CD4-positive, alpha-beta T cell treated with Interferon alpha-2 for 1 hour (primary cell): Measurements from ENCODE around the gene WDR1.

Source experiments
- DNase-seq, 2 donors: peaks; one replicate each; pipeline ENCODE4 v3.0.0-alpha.2; 2020 to 2022

The WDR1 gene

GRCh38 chr4:10034612-10035104, 81.9 kb downstream of the WDR1 start:
- no peak for DNase-seq

DNA sequence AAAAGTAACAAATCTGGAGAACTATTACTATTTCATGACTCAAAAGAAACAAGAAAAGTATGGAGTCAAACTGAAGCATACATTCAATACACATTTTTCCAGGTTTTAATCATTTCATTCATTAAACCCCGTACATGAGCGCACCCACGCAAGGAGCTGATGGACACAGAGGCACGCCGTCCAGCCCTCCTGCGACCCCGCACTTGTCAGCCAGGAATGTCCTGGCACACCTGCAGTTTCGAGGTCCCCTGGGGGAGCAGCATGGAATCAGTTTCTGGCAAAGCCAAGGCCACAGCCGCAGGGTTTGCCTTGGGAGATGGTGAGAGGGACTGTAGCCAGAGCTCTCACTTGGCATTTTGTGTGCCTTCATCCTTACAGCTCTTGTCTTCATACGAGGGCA, 82.5 kb downstream of the WDR1 start:
- DNase-seq: no peak

DNA sequence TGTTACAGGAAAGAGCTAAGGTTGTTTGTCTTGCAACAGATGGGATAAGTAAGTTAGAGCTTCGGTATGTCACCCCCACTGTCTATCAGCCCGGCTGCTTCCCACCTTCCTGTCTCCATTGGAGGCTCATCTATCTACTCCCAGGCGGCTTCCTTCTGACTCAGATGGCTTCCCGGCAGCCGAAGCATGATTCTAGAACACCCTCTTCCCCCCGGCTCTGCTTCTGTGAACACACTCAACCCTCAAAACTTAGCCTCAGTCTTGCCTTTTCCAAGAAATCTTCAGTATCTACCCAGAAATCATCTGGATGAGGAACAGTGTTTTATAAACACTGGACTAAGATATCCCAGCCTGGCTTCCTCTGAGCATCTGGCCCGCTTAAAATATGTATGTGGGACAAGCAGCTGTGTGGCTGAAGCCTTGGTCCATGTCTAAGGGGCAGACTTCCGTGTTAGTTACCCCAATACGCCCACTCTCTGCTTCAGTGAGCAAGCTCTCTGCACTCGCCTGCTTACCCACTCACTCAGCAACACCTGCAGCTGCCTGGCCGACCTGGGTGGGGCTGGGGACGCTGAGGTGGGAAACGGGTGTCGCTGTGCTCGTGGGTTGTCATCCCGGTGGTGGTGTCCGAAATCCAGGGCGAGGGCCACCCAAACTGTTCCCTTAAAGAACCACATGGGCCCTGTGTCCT, 83.3 kb downstream of the WDR1 start:
- DNase-seq: peak in 1 of 2 donors; percentile 53

DNA sequence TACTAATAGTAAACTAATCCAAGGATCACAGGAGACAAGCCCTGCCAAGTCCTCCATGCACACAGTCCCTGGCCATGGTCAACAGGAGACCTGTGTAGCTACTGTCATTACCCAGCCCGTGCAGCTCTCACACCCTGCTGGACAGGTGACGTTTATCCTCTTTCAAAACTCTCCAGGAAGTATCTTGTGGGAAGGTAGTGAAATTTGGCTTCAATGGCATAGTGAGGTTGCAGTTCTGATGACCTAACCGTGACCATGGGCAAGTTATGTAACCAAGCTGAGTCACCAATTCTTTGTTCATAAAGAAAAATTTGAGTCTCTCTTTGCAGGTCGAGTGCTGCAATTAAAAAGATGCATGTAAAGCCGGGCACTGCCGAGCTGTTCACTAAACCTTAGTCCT, 84.0 kb downstream of the WDR1 start:
- DNase-seq: peak in 1 of 2 donors; percentile 41

- no peak for DNase-seq
Measured at GRCh38 chr4:10031668-10032590, 84.7 kb downstream of the WDR1 start.

DNA sequence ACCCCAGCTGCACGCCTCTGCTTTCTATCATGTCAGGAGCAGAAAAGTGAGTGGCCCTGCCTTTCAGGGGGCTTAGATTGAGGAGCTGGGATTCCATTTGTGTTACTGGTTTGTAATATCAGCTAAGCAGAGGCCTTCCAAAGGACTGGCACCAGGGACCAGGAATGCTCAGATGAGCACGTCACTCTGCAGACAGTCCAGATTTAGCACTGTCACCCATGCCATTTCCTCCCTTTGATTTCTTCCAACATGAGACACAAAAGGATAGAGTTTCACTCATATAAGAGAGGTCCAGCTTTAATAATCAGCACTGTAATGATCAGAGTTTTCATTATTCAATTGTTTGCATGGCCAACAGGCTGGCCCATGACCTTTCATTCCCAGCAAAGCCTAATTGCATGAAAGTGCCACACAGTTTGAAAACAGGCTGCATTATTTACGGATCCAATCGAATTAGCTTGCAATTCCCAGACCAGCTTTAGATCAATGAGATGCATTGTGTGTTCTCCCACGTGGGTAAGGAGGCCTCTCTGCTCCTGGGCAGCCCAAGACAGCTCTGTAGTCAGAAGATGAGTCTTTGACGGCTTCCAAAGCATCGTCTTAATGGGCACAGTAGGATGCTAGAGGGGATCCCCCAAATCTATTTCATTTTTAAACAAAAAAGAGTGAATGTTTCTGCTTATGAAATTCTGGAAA, 85.5 kb downstream of the WDR1 start:
- DNase-seq: no peak

DNA sequence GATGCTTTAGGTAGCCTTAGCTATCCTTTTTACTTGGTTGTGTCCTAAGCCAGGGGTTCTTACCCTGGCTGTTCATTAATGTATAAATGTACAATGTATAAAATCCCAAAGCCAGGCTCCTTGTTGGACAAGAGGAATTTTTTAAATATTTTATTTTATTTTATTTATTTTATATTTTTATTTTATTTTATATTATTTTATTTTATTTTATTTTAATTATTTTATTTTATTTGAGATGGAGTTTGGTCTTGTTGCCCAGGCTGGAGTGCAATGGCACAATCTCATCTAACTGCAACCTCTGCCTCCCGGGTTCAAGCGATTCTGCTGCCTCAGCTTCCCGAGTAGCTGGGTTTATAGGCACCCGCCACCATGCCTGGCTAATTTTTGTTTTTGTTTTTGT, 87.2 kb downstream of the WDR1 start:
- DNase-seq: no peak

DNA sequence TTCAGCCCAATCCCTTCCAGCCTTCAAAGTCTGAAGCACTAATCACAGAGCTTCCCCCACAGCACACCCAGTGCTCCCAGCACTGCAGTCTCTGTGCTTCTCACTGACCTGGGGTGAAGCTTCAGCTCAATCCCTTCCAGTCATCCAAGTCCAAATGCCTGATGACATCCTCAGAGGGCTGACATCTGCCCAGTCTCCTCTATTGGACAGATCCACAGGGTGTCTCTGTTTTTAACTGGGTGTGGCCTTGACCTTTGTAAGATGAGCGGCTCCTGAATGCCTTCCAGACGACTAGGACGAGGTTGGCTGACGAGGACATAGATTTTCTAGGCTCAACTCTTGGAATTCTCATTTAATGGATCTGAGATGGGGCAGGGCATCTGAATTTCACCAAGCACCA, 87.7 kb downstream of the WDR1 start:
- no peak for DNase-seq

DNA sequence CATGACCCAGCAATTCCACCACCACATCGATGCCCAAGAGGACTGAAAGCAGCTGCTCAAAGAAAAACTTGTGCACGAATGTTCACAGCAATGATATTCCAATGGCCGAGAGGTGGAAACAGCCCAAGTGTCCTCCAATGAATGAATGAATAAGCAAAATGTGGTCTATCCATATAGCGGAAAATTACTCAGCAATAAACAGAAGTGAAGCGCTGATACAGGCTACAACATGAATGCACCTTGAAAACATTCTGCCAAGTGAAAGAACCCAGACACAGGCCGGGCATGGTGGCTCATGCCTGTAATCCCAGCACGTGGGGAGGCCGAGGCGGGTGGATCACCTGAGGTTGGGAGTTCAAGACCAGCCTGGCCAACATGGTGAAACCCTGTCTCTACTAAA, 90.1 kb downstream of the WDR1 start:
- DNase-seq: no peak

DNA sequence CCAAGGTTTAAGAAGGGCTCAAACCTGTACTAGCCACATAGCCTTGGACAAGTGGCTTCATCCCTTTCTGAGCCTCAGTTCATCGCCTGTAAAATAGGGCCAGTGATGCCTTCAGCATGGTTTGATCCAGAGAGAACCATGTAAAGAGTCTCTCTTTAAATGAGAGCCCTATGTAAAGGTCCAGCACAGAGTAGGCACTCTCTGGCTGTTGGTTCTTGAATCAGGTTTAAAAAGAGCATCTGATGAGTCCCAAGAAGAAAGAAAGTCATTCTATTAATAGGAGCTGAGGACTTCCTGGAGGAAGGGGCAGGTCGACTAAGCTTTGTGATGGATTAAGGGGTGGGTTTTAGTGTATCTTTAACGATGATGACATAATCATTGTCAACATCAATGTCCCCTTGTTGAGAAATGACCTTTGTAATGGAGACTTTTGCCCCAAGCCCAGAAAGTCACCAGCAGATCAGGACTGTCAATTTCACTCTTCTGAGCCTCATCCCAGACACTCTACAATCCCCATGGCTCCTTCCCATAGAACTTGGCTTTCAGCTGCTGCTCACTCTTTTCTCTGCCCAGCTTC, 91.3 kb downstream of the WDR1 start:
- DNase-seq: no peak
